Liver (tissue), 3 donors: ENCODE results near the gene TTF1.

ENCODE experiments used
- JUND ChIP-seq, 2 donors: IDR thresholded peaks; 2 replicates each; pipeline ENCODE4 v1.6.1; 2016; ENCODE audit warnings: antibody characterized with exemption in 2 of 2
- TF ChIP-seq, protein P1 (sequence below): fragments of 150-350 bp; IDR thresholded peaks from 2 replicates; pipeline ENCODE4 v1.5.1; 2017; ENCODE audit warnings: improper control_type of control experiment, low read depth, low read length; ENCODE audit not compliant: missing input control
- donor health status: healthy.
- donor health status: healthy.

DNA sequence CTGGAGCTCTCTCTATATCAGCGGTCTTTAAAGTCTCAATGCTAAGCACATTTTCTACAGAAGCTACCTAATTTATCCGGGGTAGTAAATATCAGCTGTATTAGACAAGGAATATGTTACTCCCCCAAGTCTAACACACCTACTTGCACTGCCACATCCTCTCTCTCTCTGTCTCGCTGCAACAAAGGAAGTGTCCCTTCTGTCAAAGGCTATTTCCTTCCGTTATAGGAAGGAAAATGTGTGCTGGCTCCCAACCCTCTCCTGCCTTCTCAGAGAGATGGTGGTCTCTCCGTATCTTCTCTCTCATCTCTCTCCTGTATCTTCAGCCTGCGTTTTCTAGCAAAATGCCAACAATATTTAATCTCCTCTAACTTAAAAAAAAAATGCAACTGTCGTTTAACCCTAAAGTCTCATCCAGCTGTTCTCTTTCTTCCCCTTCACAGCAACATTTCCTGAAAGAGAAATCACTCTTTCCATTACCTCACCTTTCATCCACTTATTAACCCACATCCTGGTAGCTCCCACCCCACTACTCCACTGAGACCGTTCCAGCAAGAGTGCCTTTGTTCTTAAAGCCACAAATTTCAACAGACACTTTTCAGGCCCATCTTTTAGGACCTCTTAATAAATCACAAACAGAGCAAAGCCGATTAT lies 2.3 kb downstream of the TTF1 start:
- TF ChIP-seq JUND (IDR thresholded peaks at IDR 0.05), result no peak
- TF ChIP-seq, protein P1, sequence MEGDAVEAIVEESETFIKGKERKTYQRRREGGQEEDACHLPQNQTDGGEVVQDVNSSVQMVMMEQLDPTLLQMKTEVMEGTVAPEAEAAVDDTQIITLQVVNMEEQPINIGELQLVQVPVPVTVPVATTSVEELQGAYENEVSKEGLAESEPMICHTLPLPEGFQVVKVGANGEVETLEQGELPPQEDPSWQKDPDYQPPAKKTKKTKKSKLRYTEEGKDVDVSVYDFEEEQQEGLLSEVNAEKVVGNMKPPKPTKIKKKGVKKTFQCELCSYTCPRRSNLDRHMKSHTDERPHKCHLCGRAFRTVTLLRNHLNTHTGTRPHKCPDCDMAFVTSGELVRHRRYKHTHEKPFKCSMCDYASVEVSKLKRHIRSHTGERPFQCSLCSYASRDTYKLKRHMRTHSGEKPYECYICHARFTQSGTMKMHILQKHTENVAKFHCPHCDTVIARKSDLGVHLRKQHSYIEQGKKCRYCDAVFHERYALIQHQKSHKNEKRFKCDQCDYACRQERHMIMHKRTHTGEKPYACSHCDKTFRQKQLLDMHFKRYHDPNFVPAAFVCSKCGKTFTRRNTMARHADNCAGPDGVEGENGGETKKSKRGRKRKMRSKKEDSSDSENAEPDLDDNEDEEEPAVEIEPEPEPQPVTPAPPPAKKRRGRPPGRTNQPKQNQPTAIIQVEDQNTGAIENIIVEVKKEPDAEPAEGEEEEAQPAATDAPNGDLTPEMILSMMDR, result no peak
